CD14-positive monocyte (primary cell): ENCODE data around the gene SBF2. TPM values are rescaled to one million over a fixed set of nuclear protein-coding genes. Genes with fewer than 3 reads are reported as not detected.

Experiments
- DNase-seq, 3 donors: peaks; one replicate each; pipeline ENCODE4 v3.0.0-alpha.2; 2011 to 2022
- H2AFZ ChIP-seq: 2 replicates; pipeline ENCODE4 v1.6.0; 2012; ENCODE audit warnings: mild to moderate bottlenecking, low read depth, low read length, inconsistent platforms; ENCODE audit not compliant: insufficient read depth, poor library complexity, severe bottlenecking
- H3K27ac ChIP-seq, 2 donors: 1 replicate in 1 of 2; 2 replicates in 1 of 2; pipeline ENCODE4 v1.5.1; 2012 to 2013; ENCODE audit warnings: low read length in 2 of 2, control low read depth in 1 of 2, inconsistent platforms in 1 of 2, low read depth in 1 of 2, mild to moderate bottlenecking in 1 of 2
- H3K27me3 ChIP-seq, 2 donors: one replicate each; pipeline versions ENCODE4 v1.6.0 to v1.6.1; 2011 to 2013; ENCODE audit warnings: low read length in 2 of 2; ENCODE audit not compliant: control insufficient read depth in 2 of 2, insufficient read depth in 2 of 2
- H3K36me3 ChIP-seq, 2 donors: replicated peaks in 1 of 2; 1 replicate in 1 of 2; 2 replicates in 1 of 2; pipeline versions ENCODE4 v1.5.1 to v1.6.1; 2012 to 2013; ENCODE audit warnings: low read length in 2 of 2, control low read depth in 1 of 2, inconsistent platforms in 1 of 2, mild to moderate bottlenecking in 1 of 2; ENCODE audit not compliant: insufficient read depth in 2 of 2, control insufficient read depth in 1 of 2
- H3K4me1 ChIP-seq, 2 donors: 1 replicate in 1 of 2; 2 replicates in 1 of 2; pipeline versions ENCODE4 v1.5.1 to v1.6.1; 2012 to 2013; ENCODE audit warnings: low read length in 2 of 2, control low read depth in 1 of 2, inconsistent platforms in 1 of 2, mild to moderate bottlenecking in 1 of 2, moderate library complexity in 1 of 2; ENCODE audit not compliant: insufficient read depth in 2 of 2, control insufficient read depth in 1 of 2
- H3K4me2 ChIP-seq: replicated peaks from 2 replicates; pipeline ENCODE3; 2012; ENCODE audit warnings: low read length, moderate library complexity, mild to moderate bottlenecking; ENCODE audit not compliant: poor library complexity, severe bottlenecking; ENCODE audit errors: extremely low read depth
- H3K4me3 ChIP-seq, 3 experiments: fragments of 200-600 bp in 1 of 3; sonication (generic) in 1 of 3; replicated peaks in 1 of 3; 1 replicate in 2 of 3; 2 replicates in 1 of 3; pipeline ENCODE4 v1.5.1; 2011 to 2013; ENCODE audit warnings: low read length in 3 of 3, mild to moderate bottlenecking in 3 of 3, control low read depth in 2 of 3, low read depth in 2 of 3, inconsistent platforms in 1 of 3, moderate library complexity in 1 of 3
- H3K79me2 ChIP-seq: 2 replicates; pipeline ENCODE4 v1.6.0; 2012; ENCODE audit warnings: mild to moderate bottlenecking, control low read depth, inconsistent platforms, low read length, moderate library complexity; ENCODE audit not compliant: insufficient read depth
- H3K9ac ChIP-seq: 2 replicates; pipeline ENCODE4 v1.6.0; 2017; ENCODE audit warnings: low read length, mild to moderate bottlenecking; ENCODE audit not compliant: insufficient read depth, poor library complexity, severe bottlenecking
- H3K9me3 ChIP-seq, 2 donors: replicated peaks in 1 of 2; 1 replicate in 1 of 2; 2 replicates in 1 of 2; pipeline versions ENCODE4 v1.5.1 to v1.6.1; 2012 to 2013; ENCODE audit warnings: low read length in 2 of 2, control low read depth in 1 of 2; ENCODE audit not compliant: control insufficient read depth in 1 of 2, insufficient read depth in 1 of 2
- H4K20me1 ChIP-seq: 2 replicates; pipeline ENCODE4 v1.6.0; 2012; ENCODE audit warnings: mild to moderate bottlenecking, low read length, control low read depth, moderate library complexity; ENCODE audit not compliant: insufficient read depth
- H3K27ac Mint-ChIP-seq, 7 donors: one replicate each; pipeline ENCODE4 v1.8.0; 2020; ENCODE audit warnings: mild to moderate bottlenecking in 7 of 7, mixed read lengths in 7 of 7, moderate library complexity in 6 of 7, inconsistent platforms in 2 of 7
- H3K27me3 Mint-ChIP-seq, 3 donors: one replicate each; pipeline ENCODE4 v1.8.0; 2021 to 2022; ENCODE audit warnings: low read depth in 3 of 3, mild to moderate bottlenecking in 3 of 3, mixed read lengths in 3 of 3, moderate library complexity in 3 of 3, inconsistent platforms in 1 of 3
- H3K36me3 Mint-ChIP-seq, 2 donors: one replicate each; pipeline ENCODE4 v1.8.0; 2020; ENCODE audit warnings: mixed read lengths in 2 of 2, inconsistent platforms in 1 of 2, mild to moderate bottlenecking in 1 of 2
- H3K4me1 Mint-ChIP-seq: one replicate; pipeline ENCODE4 v1.8.0; 2020; ENCODE audit warnings: mild to moderate bottlenecking, mixed read lengths
- H3K4me3 Mint-ChIP-seq, 2 donors: one replicate each; pipeline ENCODE4 v1.8.0; 2020; ENCODE audit warnings: mild to moderate bottlenecking in 2 of 2, mixed read lengths in 2 of 2, moderate library complexity in 1 of 2
- H3K9me3 Mint-ChIP-seq, 7 donors: one replicate each; pipeline ENCODE4 v1.8.0; 2020 to 2022; ENCODE audit warnings: mixed read lengths in 7 of 7, mild to moderate bottlenecking in 6 of 7, moderate library complexity in 6 of 7, inconsistent platforms in 2 of 7
- CTCF ChIP-seq: fragments of 200-600 bp; IDR thresholded peaks from one replicate; pipeline ENCODE4 v1.8.0; 2022; ENCODE audit warnings: antibody characterized with exemption, mild to moderate bottlenecking
- WGBS: methylation state at CpG from one replicate; pipeline ENCODE4 v1.1.5; 2013; ENCODE audit warnings: missing lambda C conversion rate; ENCODE audit not compliant: insufficient coverage; 5-methylcytosine and 5-hydroxymethylcytosine counted together
- intact Hi-C, 2 donors: fragments of 100-400 bp; cut with micrococcal nuclease; formaldehyde crosslinking; loops; one replicate each; pipeline versions ENCODE4 v1.15.0 to v1.15.1; 2023
- polyA plus RNA-seq, 3 donors: library from polyadenylated mRNA; depleted of rRNA in 1 of 3; unstranded in 2 of 3; stranded (reverse) in 1 of 3; fragments of 300-500 nt in 2 of 3; fragments of >200 nt in 1 of 3; fragmentation: Illumina TruSeq in 2 of 3; gene quantifications; 1 replicate in 2 of 3; 2 replicates in 1 of 3; pipeline ENCODE4 v1.2.3, GENCODE V29; 2012 to 2021

The SBF2 gene
- polyA plus RNA-seq, 3 donors, result 8.9 to 30.7 (median 16.4) TPM

GRCh38 chr11:9827708-9828107, 466.3 kb downstream of the SBF2 start:
- no peaks in the 10 kb centered on the region for H3K9me3 Mint-ChIP-seq
- no peaks in the 10 kb centered on the region for H3K4me1 ChIP-seq
- H3K36me3 Mint-ChIP-seq, result peaks cover 40 to 46% of the 10 kb centered on the region in 2 donors
- no peak overlapping the region for H2AFZ ChIP-seq
- H3K27me3 ChIP-seq, result no peaks in the 10 kb centered on the region
- DNase-seq, result no peak
- intact Hi-C loops, result no loop called here
- H3K4me2 ChIP-seq, result no peak overlapping the region
- no peaks in the 10 kb centered on the region for H4K20me1 ChIP-seq
- no peak overlapping the region for H3K9ac ChIP-seq
- no peak overlapping the region for H3K27ac Mint-ChIP-seq
- H3K36me3 ChIP-seq, result peaks cover 16 to 77% of the 10 kb centered on the region in 2 donors
- H3K4me1 Mint-ChIP-seq, result no peaks in the 10 kb centered on the region
- no peak overlapping the region for H3K4me3 ChIP-seq
- H3K27me3 Mint-ChIP-seq, result no peaks in the 10 kb centered on the region
- H3K4me3 Mint-ChIP-seq, result no peak overlapping the region
- H3K79me2 ChIP-seq, result no peaks in the 10 kb centered on the region
- TF ChIP-seq CTCF, result no peak
- no peaks in the 10 kb centered on the region for H3K9me3 ChIP-seq
- 100% methylated on average over 1 of the region's 1 CpG for WGBS
- no peak overlapping the region for H3K27ac ChIP-seq

- WGBS, result no CpG with 5 or more reads among the region's 1 CpG
- Mint-ChIP-seq H3K36me3 (peaks cover 31 to 37% of the 10 kb centered on the region in 2 donors), H3K4me1 (no peaks in the 10 kb centered on the region), H3K9me3 (no peaks in the 10 kb centered on the region), H3K4me3 (no peak overlapping the region), H3K27me3 (no peaks in the 10 kb centered on the region), H3K27ac (no peak overlapping the region)
- H3K4me2 ChIP-seq, result no peak overlapping the region
- no peaks in the 10 kb centered on the region for H3K27me3 ChIP-seq
- peaks cover 7 to 72% of the 10 kb centered on the region in 2 donors for H3K36me3 ChIP-seq
- DNase-seq, result no peak
- H3K4me1 ChIP-seq, result no peaks in the 10 kb centered on the region
- H4K20me1 ChIP-seq, result no peaks in the 10 kb centered on the region
- H3K9ac ChIP-seq, result no peak overlapping the region
- no peak overlapping the region for H3K27ac ChIP-seq
- no peak for TF ChIP-seq CTCF
- no peaks in the 10 kb centered on the region for H3K9me3 ChIP-seq
- no peak overlapping the region for H3K4me3 ChIP-seq
- H2AFZ ChIP-seq, result no peak overlapping the region
- H3K79me2 ChIP-seq, result no peaks in the 10 kb centered on the region
- intact Hi-C loops, result no loop called here
Measured at GRCh38 chr11:9826390-9826789, 467.6 kb downstream of the SBF2 start.
